DMS79 (cell line): ENCODE results near the gene STAB1.

Experiments used
- DNase-seq: peaks from one replicate; lab custom pipeline; 2025; lab: John Stamatoyannopoulos, UW

STAB1 gene

GRCh38 chr3:52458031-52458760 is 36.9 kb upstream of the STAB1 start:
- no peak for DNase-seq

- no peak for DNase-seq
These were observed 36.2 kb upstream of the STAB1 start for GRCh38 chr3:52458770-52459545.

- DNase-seq: no peak
These were observed 33.3 kb upstream of the STAB1 start for GRCh38 chr3:52461874-52462273.

GRCh38 chr3:52463416-52463815 is 31.7 kb upstream of the STAB1 start:
- no peak for DNase-seq

GRCh38 chr3:52468336-52468735 is 26.8 kb upstream of the STAB1 start:
- DNase-seq: no peak

- no peak for DNase-seq
These were observed 26.1 kb upstream of the STAB1 start for GRCh38 chr3:52469001-52469400.

- no peak for DNase-seq
These were observed 24.2 kb upstream of the STAB1 start for GRCh38 chr3:52470920-52471319.

- DNase-seq: no peak
These were observed 23.5 kb upstream of the STAB1 start for GRCh38 chr3:52471371-52472238.

- DNase-seq: no peak
These were observed 22.7 kb upstream of the STAB1 start for GRCh38 chr3:52472239-52473000.

- DNase-seq: no peak
These were observed 22.1 kb upstream of the STAB1 start for GRCh38 chr3:52473026-52473425.

- no peak for DNase-seq
These were observed 17.9 kb upstream of the STAB1 start for GRCh38 chr3:52477076-52477795.

- no peak for DNase-seq
These were observed 17.4 kb upstream of the STAB1 start for GRCh38 chr3:52477796-52478095.

- DNase-seq: no peak
These were observed 15.9 kb upstream of the STAB1 start for GRCh38 chr3:52479037-52479876.

GRCh38 chr3:52479877-52480575 is 15.1 kb upstream of the STAB1 start:
- DNase-seq: no peak

GRCh38 chr3:52480768-52481715 is 14.1 kb upstream of the STAB1 start:
- DNase-seq: no peak

GRCh38 chr3:52481819-52482521 is 13.2 kb upstream of the STAB1 start:
- no peak for DNase-seq

GRCh38 chr3:52483081-52483480 is 12.1 kb upstream of the STAB1 start:
- DNase-seq: no peak
